Measurements from ENCODE around the gene UBR3.

The UBR3 gene

GRCh38 chr2:170005702-170006101, 178.4 kb downstream of the UBR3 start:
- DNase-seq (ENCODE audit: insufficient read length, low spot score) (no peak), FAIRE-seq (no peak)
- TF ChIP-seq CTCF (IDR thresholded peaks at IDR 0.05; ENCODE audit: insufficient read depth, missing control alignments): no peak

GRCh38 chr2:170006587-170007325, 179.5 kb downstream of the UBR3 start:
- no peak for TF ChIP-seq CTCF (IDR thresholded peaks at IDR 0.05; ENCODE audit: insufficient read depth, missing control alignments)
- FAIRE-seq (no peak), DNase-seq (ENCODE audit: insufficient read length, low spot score) (no peak)

GRCh38 chr2:170009209-170009608, 182.0 kb downstream of the UBR3 start:
- TF ChIP-seq CTCF (IDR thresholded peaks at IDR 0.05; ENCODE audit: insufficient read depth, missing control alignments): no peak
- DNase-seq (ENCODE audit: insufficient read length, low spot score) (no peak), FAIRE-seq (peak; percentile 61)

GRCh38 chr2:170012773-170013172, 185.5 kb downstream of the UBR3 start:
- FAIRE-seq: peak; percentile 56
- no peak for TF ChIP-seq CTCF (IDR thresholded peaks at IDR 0.05; ENCODE audit: insufficient read depth, missing control alignments)
- DNase-seq (ENCODE audit: insufficient read length, low spot score): no peak

GRCh38 chr2:170013802-170014551, 186.7 kb downstream of the UBR3 start:
- FAIRE-seq: peak; percentile 25
- no peak for TF ChIP-seq CTCF (IDR thresholded peaks at IDR 0.05; ENCODE audit: insufficient read depth, missing control alignments)
- no peak for DNase-seq (ENCODE audit: insufficient read length, low spot score)

GRCh38 chr2:170014769-170015168, 187.5 kb downstream of the UBR3 start:
- no peak for DNase-seq (ENCODE audit: insufficient read length, low spot score)
- no peak for TF ChIP-seq CTCF (IDR thresholded peaks at IDR 0.05; ENCODE audit: insufficient read depth, missing control alignments)
- FAIRE-seq: no peak

Data from D721Med (cell line).